CD14-positive monocyte (primary cell): ENCODE results near the gene TKTL2. TPM values are rescaled to one million over a fixed set of nuclear protein-coding genes. Genes with fewer than 3 reads are reported as not detected.

Experiments used
- DNase-seq, 3 donors: peaks; one replicate each; pipeline ENCODE4 v3.0.0-alpha.2; 2011 to 2022
- H2AFZ ChIP-seq: 2 replicates; pipeline ENCODE4 v1.6.0; 2012; ENCODE audit warnings: mild to moderate bottlenecking, low read depth, low read length, inconsistent platforms; ENCODE audit not compliant: insufficient read depth, poor library complexity, severe bottlenecking
- H3K27ac ChIP-seq, 2 donors: 1 replicate in 1 of 2; 2 replicates in 1 of 2; pipeline ENCODE4 v1.5.1; 2012 to 2013; ENCODE audit warnings: low read length in 2 of 2, control low read depth in 1 of 2, inconsistent platforms in 1 of 2, low read depth in 1 of 2, mild to moderate bottlenecking in 1 of 2
- H3K27me3 ChIP-seq, 2 donors: one replicate each; pipeline versions ENCODE4 v1.6.0 to v1.6.1; 2011 to 2013; ENCODE audit warnings: low read length in 2 of 2; ENCODE audit not compliant: control insufficient read depth in 2 of 2, insufficient read depth in 2 of 2
- H3K36me3 ChIP-seq, 2 donors: replicated peaks in 1 of 2; 1 replicate in 1 of 2; 2 replicates in 1 of 2; pipeline versions ENCODE4 v1.5.1 to v1.6.1; 2012 to 2013; ENCODE audit warnings: low read length in 2 of 2, control low read depth in 1 of 2, inconsistent platforms in 1 of 2, mild to moderate bottlenecking in 1 of 2; ENCODE audit not compliant: insufficient read depth in 2 of 2, control insufficient read depth in 1 of 2
- H3K4me1 ChIP-seq, 2 donors: 1 replicate in 1 of 2; 2 replicates in 1 of 2; pipeline versions ENCODE4 v1.5.1 to v1.6.1; 2012 to 2013; ENCODE audit warnings: low read length in 2 of 2, control low read depth in 1 of 2, inconsistent platforms in 1 of 2, mild to moderate bottlenecking in 1 of 2, moderate library complexity in 1 of 2; ENCODE audit not compliant: insufficient read depth in 2 of 2, control insufficient read depth in 1 of 2
- H3K4me2 ChIP-seq: replicated peaks from 2 replicates; pipeline ENCODE3; 2012; ENCODE audit warnings: low read length, moderate library complexity, mild to moderate bottlenecking; ENCODE audit not compliant: poor library complexity, severe bottlenecking; ENCODE audit errors: extremely low read depth
- H3K4me3 ChIP-seq, 3 experiments: fragments of 200-600 bp in 1 of 3; sonication (generic) in 1 of 3; replicated peaks in 1 of 3; 1 replicate in 2 of 3; 2 replicates in 1 of 3; pipeline ENCODE4 v1.5.1; 2011 to 2013; ENCODE audit warnings: low read length in 3 of 3, mild to moderate bottlenecking in 3 of 3, control low read depth in 2 of 3, low read depth in 2 of 3, inconsistent platforms in 1 of 3, moderate library complexity in 1 of 3
- H3K79me2 ChIP-seq: 2 replicates; pipeline ENCODE4 v1.6.0; 2012; ENCODE audit warnings: mild to moderate bottlenecking, control low read depth, inconsistent platforms, low read length, moderate library complexity; ENCODE audit not compliant: insufficient read depth
- H3K9ac ChIP-seq: 2 replicates; pipeline ENCODE4 v1.6.0; 2017; ENCODE audit warnings: low read length, mild to moderate bottlenecking; ENCODE audit not compliant: insufficient read depth, poor library complexity, severe bottlenecking
- H3K9me3 ChIP-seq, 2 donors: replicated peaks in 1 of 2; 1 replicate in 1 of 2; 2 replicates in 1 of 2; pipeline versions ENCODE4 v1.5.1 to v1.6.1; 2012 to 2013; ENCODE audit warnings: low read length in 2 of 2, control low read depth in 1 of 2; ENCODE audit not compliant: control insufficient read depth in 1 of 2, insufficient read depth in 1 of 2
- H4K20me1 ChIP-seq: 2 replicates; pipeline ENCODE4 v1.6.0; 2012; ENCODE audit warnings: mild to moderate bottlenecking, low read length, control low read depth, moderate library complexity; ENCODE audit not compliant: insufficient read depth
- H3K27ac Mint-ChIP-seq, 7 donors: one replicate each; pipeline ENCODE4 v1.8.0; 2020; ENCODE audit warnings: mild to moderate bottlenecking in 7 of 7, mixed read lengths in 7 of 7, moderate library complexity in 6 of 7, inconsistent platforms in 2 of 7
- H3K27me3 Mint-ChIP-seq, 3 donors: one replicate each; pipeline ENCODE4 v1.8.0; 2021 to 2022; ENCODE audit warnings: low read depth in 3 of 3, mild to moderate bottlenecking in 3 of 3, mixed read lengths in 3 of 3, moderate library complexity in 3 of 3, inconsistent platforms in 1 of 3
- H3K36me3 Mint-ChIP-seq, 2 donors: one replicate each; pipeline ENCODE4 v1.8.0; 2020; ENCODE audit warnings: mixed read lengths in 2 of 2, inconsistent platforms in 1 of 2, mild to moderate bottlenecking in 1 of 2
- H3K4me1 Mint-ChIP-seq: one replicate; pipeline ENCODE4 v1.8.0; 2020; ENCODE audit warnings: mild to moderate bottlenecking, mixed read lengths
- H3K4me3 Mint-ChIP-seq, 2 donors: one replicate each; pipeline ENCODE4 v1.8.0; 2020; ENCODE audit warnings: mild to moderate bottlenecking in 2 of 2, mixed read lengths in 2 of 2, moderate library complexity in 1 of 2
- H3K9me3 Mint-ChIP-seq, 7 donors: one replicate each; pipeline ENCODE4 v1.8.0; 2020 to 2022; ENCODE audit warnings: mixed read lengths in 7 of 7, mild to moderate bottlenecking in 6 of 7, moderate library complexity in 6 of 7, inconsistent platforms in 2 of 7
- CTCF ChIP-seq: fragments of 200-600 bp; IDR thresholded peaks from one replicate; pipeline ENCODE4 v1.8.0; 2022; ENCODE audit warnings: antibody characterized with exemption, mild to moderate bottlenecking
- WGBS: methylation state at CpG from one replicate; pipeline ENCODE4 v1.1.5; 2013; ENCODE audit warnings: missing lambda C conversion rate; ENCODE audit not compliant: insufficient coverage; 5-methylcytosine and 5-hydroxymethylcytosine counted together
- intact Hi-C, 2 donors: fragments of 100-400 bp; cut with micrococcal nuclease; formaldehyde crosslinking; loops; one replicate each; pipeline versions ENCODE4 v1.15.0 to v1.15.1; 2023
- polyA plus RNA-seq, 3 donors: library from polyadenylated mRNA; depleted of rRNA in 1 of 3; unstranded in 2 of 3; stranded (reverse) in 1 of 3; fragments of 300-500 nt in 2 of 3; fragments of >200 nt in 1 of 3; fragmentation: Illumina TruSeq in 2 of 3; gene quantifications; 1 replicate in 2 of 3; 2 replicates in 1 of 3; pipeline ENCODE4 v1.2.3, GENCODE V29; 2012 to 2021

Gene TKTL2
- polyA plus RNA-seq, 3 donors, result 0.16 TPM; not detected in 2

GRCh38 chr4:163474027-163474426 lies 473 bp upstream of the TKTL2 start:
- Histone ChIP-seq H3K79me2 (no peaks in the 10 kb centered on the region), H3K9me3 (peaks cover 6 to 8% of the 10 kb centered on the region in 2 donors), H3K27me3 (peaks cover 0 to 6% of the 10 kb centered on the region in 2 donors), H3K27ac (no peak overlapping the region), H3K4me3 (no peak overlapping the region), H2AFZ (no peak overlapping the region), H3K36me3 (no peaks in the 10 kb centered on the region), H3K4me1 (peaks cover 14 to 16% of the 10 kb centered on the region in 2 donors), H3K4me2 (no peak overlapping the region), H4K20me1 (no peaks in the 10 kb centered on the region), H3K9ac (no peak overlapping the region)
- WGBS, result no CpG with 5 or more reads among the region's 3 CpGs
- Mint-ChIP-seq H3K27me3 (peaks cover 3 to 7% (median 7%) of the 10 kb centered on the region in 3 donors), H3K9me3 (peaks cover 0 to 9% (median 5%) of the 10 kb centered on the region in 7 donors), H3K4me1 (peaks cover 18% of the 10 kb centered on the region), H3K27ac (no peak overlapping the region), H3K4me3 (no peak overlapping the region), H3K36me3 (no peaks in the 10 kb centered on the region)
- no peak for TF ChIP-seq CTCF
- intact Hi-C loops, result no loop called here
- DNase-seq, result no peak

GRCh38 chr4:163473130-163473529 lies 424 bp downstream of the TKTL2 start:
- Mint-ChIP-seq H3K4me3 (no peak overlapping the region), H3K36me3 (no peaks in the 10 kb centered on the region), H3K9me3 (peaks cover 0 to 9% (median 4%) of the 10 kb centered on the region in 7 donors), H3K4me1 (peaks cover 18% of the 10 kb centered on the region), H3K27me3 (peaks cover 4 to 9% (median 4%) of the 10 kb centered on the region in 3 donors), H3K27ac (no peak overlapping the region)
- Histone ChIP-seq H3K4me1 (peaks cover 14 to 16% of the 10 kb centered on the region in 2 donors), H4K20me1 (no peaks in the 10 kb centered on the region), H3K79me2 (no peaks in the 10 kb centered on the region), H3K9me3 (peaks cover 6 to 8% of the 10 kb centered on the region in 2 donors), H2AFZ (no peak overlapping the region), H3K27ac (no peak overlapping the region), H3K4me3 (no peak overlapping the region), H3K9ac (no peak overlapping the region), H3K4me2 (no peak overlapping the region), H3K36me3 (no peaks in the 10 kb centered on the region), H3K27me3 (peaks cover 0 to 6% of the 10 kb centered on the region in 2 donors)
- intact Hi-C loops, result no loop called here
- no peak for TF ChIP-seq CTCF
- 98% methylated on average over 11 of the region's 14 CpGs for WGBS
- DNase-seq, result no peak
